ENCODE results near the gene CCSAP.
"Not testable (repeated sequence)": the region's sequence is repeated elsewhere in the genome, so short reads cannot be mapped to it uniquely, and the experiment has no call there.

Gene CCSAP

DNA sequence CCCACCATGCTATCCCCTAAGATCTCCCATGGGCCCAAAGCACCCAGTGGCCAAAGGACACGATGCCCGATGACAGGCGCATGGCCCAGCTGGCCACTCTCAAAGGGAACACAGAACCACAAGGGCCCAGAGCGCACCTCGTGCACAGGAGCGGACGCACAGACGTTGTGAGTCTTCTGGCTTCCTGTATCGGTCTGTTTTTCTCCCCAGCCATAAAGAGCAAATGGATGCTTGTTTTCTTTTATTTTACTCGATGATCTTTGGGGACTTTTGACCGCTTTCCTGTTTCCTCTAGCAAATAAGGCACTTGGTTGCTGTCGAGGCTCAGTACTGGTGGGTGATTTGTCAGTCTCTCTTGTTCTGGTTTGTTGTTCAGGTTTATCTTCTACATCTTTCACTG is 16.2 kb downstream of the CCSAP start:
- DNase-seq = no peak

- DNase-seq = no peak
Measured at GRCh38 chr1:229325853-229326487, 16.9 kb downstream of the CCSAP start.

GRCh38 chr1:229325401-229325800 is 17.4 kb downstream of the CCSAP start:
- no peak for DNase-seq

GRCh38 chr1:229323885-229324553 is 18.8 kb downstream of the CCSAP start:
- no peak for DNase-seq

GRCh38 chr1:229323201-229323600 is 19.6 kb downstream of the CCSAP start:
- DNase-seq = no peak

DNA sequence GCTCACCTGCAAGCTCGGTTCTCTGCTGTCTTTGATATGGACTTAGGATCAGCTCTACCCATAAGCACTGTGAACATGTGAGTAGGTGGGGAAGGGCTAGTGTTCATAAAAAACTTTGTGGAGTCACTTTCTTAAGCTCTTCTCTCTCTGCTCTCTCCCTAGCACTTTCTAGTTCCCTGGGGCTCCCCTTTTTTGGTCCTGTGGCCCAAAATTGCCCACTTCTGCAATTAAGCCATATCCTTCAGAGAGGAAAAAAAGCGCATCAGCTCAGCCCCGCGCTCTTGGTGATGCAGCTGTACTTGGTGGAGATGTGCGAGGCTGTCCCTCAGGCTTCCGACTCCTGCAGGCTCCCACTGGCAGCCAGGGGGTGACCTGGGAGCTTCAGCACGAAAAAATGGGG is 23.4 kb downstream of the CCSAP start:
- DNase-seq = no peak

GRCh38 chr1:229318056-229318455 is 24.8 kb downstream of the CCSAP start:
- DNase-seq = no peak

DNA sequence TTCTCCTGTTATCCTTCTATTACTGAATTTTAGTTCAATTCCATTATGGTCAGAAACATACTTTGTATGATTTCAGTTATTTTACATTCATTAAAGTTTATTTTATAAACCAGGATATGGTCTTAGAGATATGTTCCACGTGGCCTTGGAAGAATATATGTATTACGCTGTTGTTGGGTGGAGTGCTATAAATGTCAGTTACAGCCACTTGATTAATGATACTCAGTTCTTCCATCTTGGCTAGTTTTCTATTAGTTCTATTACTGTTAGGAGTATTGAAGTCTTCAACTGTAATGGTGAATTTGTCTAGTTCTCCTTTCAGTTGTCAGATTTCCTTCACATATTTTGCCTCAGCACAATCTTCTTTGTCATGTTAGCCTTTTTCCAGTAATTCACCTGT is 26.7 kb downstream of the CCSAP start:
- DNase-seq = no peak

DNA sequence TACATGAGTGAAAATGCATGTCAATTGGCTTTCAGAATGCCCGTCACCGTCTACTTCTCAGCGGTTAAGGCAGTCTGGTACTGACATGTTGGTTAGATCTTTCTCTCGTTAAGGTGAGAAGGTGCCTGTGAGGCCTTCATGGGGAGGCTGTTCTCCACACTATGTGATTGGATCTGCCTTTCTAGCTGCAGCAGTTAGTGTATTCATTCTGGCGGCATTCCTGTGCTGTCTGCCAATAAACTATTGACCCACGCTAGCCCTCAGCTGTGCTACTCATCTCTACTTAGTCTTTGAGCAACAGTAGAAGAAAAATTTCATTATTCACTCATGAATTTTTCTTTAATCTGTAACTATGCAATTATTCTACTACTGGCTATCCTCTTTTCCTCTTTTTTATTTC is 32.0 kb downstream of the CCSAP start:
- DNase-seq = no peak

- DNase-seq = no peak
Measured at GRCh38 chr1:229309684-229310083, 33.2 kb downstream of the CCSAP start.

DNA sequence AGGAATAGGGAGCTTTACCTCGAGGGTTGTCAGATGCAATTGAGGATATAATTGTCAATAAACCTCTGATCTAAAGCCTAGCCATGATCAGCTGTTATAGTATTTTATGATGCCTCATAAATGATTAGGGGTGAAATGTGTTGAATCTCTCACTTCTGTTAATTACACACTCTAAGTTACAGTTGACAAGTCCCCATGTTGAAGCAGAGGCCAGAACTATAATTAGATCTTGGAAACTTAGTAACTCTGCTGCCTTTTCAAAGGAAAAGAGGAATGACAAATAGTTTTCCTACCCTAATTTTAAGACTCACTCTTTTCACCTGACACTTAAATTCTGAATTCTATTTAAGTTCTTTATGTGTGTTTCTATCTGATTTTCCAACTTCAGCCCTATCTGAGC is 33.8 kb downstream of the CCSAP start:
- DNase-seq = no peak

DNA sequence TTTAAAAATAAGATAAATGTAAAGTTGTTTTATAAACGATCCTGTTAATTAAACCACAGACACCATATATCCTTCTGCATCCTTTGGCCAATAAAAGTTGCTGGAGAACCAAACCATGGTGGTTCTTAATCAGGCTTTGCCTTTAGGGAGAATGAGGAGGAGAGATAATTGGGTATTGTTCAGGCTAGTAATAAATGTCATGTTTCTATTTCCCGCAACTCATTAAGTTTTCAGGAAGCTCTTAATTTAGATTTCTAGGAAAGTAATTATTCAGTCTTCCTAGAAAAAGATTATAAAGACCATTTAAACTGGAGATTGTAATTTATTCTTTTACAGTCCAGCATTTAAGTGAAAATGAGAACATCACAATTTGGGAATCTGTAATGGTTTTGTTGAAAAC is 37.5 kb downstream of the CCSAP start:
- no peak for DNase-seq

GRCh38 chr1:229303855-229304254 is 39.0 kb downstream of the CCSAP start:
- DNase-seq = no peak

- no peak for DNase-seq
Measured at GRCh38 chr1:229302740-229303139, 40.1 kb downstream of the CCSAP start.

- no peak for DNase-seq
Measured at GRCh38 chr1:229300099-229300757, 42.6 kb downstream of the CCSAP start.

GRCh38 chr1:229298887-229299503 is 43.9 kb downstream of the CCSAP start:
- no peak for DNase-seq

DNA sequence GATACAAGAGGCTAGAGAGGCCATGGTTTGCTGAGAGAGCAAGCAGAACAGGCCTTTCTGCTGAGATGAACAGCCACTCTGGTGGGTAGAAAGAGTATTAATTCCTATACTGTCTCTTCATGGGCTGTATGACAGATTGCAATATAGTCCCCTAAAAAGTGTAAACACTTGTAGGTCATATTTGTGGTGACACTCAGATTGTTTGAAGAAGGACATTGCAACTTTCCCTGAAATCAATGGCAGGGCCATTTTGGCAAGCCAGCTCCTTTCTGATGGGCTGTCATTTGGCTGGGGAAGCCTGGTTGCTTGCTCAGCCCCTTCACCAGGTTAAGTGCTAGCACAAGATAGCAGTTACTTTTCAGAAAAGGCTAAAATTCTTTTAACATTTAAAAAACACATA is 44.4 kb downstream of the CCSAP start:
- DNase-seq = no peak

GRCh38 chr1:229297746-229298145 is 45.1 kb downstream of the CCSAP start:
- DNase-seq = no peak

DNA sequence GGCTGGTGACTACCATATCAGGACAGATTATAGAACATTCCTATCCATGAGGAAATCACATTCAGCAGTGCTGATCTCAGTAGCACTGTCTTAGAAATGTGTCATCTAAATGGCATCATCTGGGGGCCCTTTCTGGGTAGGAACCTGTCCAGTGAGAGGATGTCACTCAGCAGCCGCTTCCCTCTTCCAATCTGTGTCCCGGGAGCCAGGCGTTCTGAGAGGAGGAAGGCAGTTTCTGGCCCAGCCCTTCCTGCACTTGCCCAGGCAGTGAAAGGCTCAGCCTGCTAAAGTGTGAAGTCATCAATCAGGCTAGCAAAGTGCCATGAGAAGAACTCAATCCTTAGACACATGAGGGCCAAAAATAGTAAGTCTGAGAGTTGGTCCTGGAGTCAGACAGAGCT is 46.3 kb downstream of the CCSAP start:
- DNase-seq = peak in 1 of 56 donors; percentile 10

DNA sequence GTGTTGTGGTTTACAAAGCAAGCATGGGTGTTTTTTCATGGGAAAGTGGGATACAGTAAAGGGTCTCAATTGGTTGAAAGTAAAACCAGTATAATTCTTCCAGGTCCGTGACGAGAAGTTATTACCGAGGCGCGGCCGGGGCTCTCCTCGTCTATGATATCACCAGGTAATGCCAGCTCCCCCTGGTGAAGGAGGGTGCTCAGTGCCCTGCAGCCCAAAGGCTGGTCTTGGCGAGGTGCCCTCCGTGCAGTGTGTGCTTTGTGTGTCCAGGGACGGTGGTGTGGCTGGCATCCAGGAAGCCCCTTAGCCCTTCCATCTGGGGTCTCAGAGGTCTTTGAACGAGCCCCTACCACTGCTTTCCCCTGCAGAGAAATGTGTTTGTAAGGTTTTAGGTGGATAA is 47.1 kb downstream of the CCSAP start:
- DNase-seq = no peak

DNA sequence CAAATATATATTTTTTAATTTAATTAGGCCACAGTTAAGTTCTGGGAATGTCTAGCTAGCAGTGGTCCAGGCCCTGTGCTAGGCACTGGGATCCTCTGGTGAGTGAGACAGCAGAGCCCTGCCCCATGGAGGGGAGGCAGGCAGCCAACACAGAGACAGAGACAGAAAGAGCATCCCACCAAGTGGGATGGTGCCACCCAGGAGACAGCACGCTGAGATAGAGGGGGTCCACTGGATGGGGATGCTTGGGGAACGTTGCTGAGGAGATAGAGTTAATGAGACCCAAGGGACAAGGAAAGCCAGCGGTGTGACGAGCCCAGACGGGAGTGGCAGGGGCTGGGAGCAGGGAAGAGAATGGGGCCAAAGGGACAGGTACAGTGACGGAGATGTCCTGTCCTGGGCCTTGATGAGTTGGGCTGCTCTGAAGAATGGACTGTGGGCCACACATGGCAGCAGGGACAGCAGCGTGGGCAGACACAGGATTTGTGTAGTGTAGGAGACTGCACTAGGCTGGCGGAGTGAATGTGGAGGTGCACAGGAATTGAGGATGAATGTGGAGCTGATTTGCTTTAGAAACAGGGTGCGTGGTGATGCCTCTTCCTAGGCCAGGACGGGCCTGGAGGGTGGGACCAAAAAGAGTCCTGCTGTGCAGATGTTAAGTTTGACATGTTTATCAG is 49.2 kb downstream of the CCSAP start:
- no peak for DNase-seq

DNA sequence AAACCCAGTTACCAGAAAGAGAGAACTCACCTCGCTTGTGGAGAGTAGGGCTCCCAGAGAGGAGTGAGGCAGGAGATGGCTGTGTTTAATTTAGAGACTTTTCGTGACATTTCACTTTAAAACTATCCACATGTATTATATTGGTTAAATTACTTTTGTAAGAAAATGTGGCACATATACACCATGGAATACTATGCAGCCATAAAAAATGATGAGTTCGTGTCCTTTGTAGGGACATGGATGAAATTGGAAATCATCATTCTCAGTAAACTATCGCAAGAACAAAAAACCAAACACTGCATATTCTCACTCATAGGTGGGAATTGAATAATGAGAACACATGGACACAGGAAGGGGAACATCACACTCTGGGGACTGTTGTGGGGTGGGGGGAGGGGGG is 51.2 kb downstream of the CCSAP start:
- not testable (repeated sequence) for DNase-seq
